Glutamatergic neuron (in vitro differentiated cells): ENCODE measurements around the gene NEK5. TPM values are rescaled to one million over a fixed set of nuclear protein-coding genes. Genes with fewer than 3 reads are reported as not detected.

ENCODE experiments used
- DNase-seq: peaks from one replicate; pipeline ENCODE4 v3.0.0; 2022
- H3K27ac Mint-ChIP-seq: one replicate; pipeline ENCODE4 v1.8.0; 2020; ENCODE audit warnings: mild to moderate bottlenecking, mixed read lengths, inconsistent platforms; ENCODE audit not compliant: unreplicated experiment
- H3K27me3 Mint-ChIP-seq: one replicate; pipeline ENCODE4 v1.8.0; 2020; ENCODE audit warnings: mild to moderate bottlenecking, moderate library complexity, mixed read lengths, inconsistent platforms; ENCODE audit not compliant: unreplicated experiment
- H3K36me3 Mint-ChIP-seq: one replicate; pipeline ENCODE4 v1.8.0; 2020; ENCODE audit warnings: mild to moderate bottlenecking, mixed read lengths, inconsistent platforms; ENCODE audit not compliant: unreplicated experiment
- H3K4me1 Mint-ChIP-seq: one replicate; pipeline ENCODE4 v1.8.0; 2020; ENCODE audit warnings: mild to moderate bottlenecking, low read depth, mixed read lengths, inconsistent platforms; ENCODE audit not compliant: unreplicated experiment
- H3K4me3 Mint-ChIP-seq: one replicate; pipeline ENCODE4 v1.8.0; 2020; ENCODE audit warnings: mild to moderate bottlenecking, mixed read lengths, inconsistent platforms; ENCODE audit not compliant: unreplicated experiment
- H3K9me3 Mint-ChIP-seq: one replicate; pipeline ENCODE4 v1.8.0; 2020; ENCODE audit warnings: mild to moderate bottlenecking, moderate library complexity, mixed read lengths, inconsistent platforms; ENCODE audit not compliant: unreplicated experiment
- total RNA-seq: library from RNA; stranded (reverse); fragmentation: NEBNext Ultra II Directional; extraction: Animal tissue kit (Norgen Biotek cat#: 25700); gene quantifications from one replicate; pipeline ENCODE4 v1.2.1, GENCODE V29; 2021; ENCODE audit not compliant: unreplicated experiment
- TF ChIP-seq, protein P1 (sequence below): fragments of 200-600 bp; sonication (generic); IDR thresholded peaks from one replicate; pipeline ENCODE4 v1.5.0; 2021; ENCODE audit not compliant: partially characterized antibody, unreplicated experiment

The NEK5 gene
- total RNA-seq, 1 donor from 2014 or later = not detected

DNA sequence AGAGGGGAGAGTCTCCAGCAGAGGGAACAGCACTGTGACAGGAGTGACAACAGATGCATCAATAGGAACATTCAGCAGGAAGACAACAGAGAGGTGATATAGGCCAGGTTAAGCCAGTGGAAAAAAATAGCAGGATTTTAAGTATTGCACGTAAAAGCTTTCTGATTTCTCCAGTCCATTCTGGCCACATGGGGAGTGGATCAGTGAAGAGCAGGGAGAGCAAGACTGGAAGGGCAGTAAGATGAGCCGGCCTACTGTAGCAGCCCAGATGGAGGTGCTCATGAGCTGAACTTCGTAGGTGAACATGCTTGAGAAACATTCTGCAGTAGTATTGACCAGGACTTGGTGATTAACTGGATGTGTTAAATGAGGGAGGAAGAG, 102.6 kb downstream of the NEK5 start:
- Mint-ChIP-seq H3K9me3 (peaks cover 18% of the 10 kb centered on the region), H3K4me1 (no peaks in the 10 kb centered on the region), H3K27ac (no peak overlapping the region), H3K27me3 (peaks cover 3% of the 10 kb centered on the region), H3K36me3 (peaks cover 55% of the 10 kb centered on the region), H3K4me3 (no peak overlapping the region)
- DNase-seq = no peak
- TF ChIP-seq, protein P1, sequence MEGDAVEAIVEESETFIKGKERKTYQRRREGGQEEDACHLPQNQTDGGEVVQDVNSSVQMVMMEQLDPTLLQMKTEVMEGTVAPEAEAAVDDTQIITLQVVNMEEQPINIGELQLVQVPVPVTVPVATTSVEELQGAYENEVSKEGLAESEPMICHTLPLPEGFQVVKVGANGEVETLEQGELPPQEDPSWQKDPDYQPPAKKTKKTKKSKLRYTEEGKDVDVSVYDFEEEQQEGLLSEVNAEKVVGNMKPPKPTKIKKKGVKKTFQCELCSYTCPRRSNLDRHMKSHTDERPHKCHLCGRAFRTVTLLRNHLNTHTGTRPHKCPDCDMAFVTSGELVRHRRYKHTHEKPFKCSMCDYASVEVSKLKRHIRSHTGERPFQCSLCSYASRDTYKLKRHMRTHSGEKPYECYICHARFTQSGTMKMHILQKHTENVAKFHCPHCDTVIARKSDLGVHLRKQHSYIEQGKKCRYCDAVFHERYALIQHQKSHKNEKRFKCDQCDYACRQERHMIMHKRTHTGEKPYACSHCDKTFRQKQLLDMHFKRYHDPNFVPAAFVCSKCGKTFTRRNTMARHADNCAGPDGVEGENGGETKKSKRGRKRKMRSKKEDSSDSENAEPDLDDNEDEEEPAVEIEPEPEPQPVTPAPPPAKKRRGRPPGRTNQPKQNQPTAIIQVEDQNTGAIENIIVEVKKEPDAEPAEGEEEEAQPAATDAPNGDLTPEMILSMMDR = no peak

DNA sequence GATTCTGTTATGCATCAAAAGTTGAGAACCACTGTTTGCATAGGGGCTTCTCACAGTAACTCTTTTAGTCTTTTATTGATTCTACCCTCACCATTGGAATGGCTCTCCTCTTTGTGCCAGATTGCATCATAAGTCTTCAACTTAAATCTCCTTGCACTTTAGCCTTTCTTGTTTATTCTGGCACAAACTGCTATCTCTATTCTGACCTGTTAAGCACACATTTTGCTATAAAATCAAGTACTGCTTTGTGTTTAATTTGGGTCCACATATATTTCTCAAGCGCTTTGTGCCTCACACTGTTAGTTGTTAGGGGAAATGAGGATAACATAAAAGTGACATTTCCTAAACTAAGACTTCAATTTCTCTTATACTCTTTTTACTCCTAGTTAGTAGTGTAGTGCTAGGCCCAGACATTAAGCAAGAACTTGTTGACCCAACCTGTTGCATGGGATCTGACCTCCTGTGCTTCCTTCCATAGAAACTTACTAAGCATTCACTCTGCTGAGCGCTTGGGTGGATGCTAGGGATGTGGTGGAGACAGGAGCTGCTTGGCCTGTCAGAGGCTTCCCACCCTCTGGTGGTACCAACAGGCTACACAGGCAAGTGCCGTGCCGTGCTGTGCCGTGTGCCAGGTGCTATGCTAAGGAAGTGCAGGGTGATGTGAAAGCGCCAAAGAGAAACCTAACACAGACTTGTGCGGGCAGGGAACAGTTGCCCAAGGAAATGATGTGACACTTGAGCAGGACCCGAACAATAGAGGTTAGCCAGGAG, 103.2 kb downstream of the NEK5 start:
- H3K36me3 Mint-ChIP-seq = peaks cover 55% of the 10 kb centered on the region
- no peak for DNase-seq
- no peak overlapping the region for H3K27ac Mint-ChIP-seq
- TF ChIP-seq, protein P1 = no peak
- no peaks in the 10 kb centered on the region for H3K4me1 Mint-ChIP-seq
- H3K27me3 Mint-ChIP-seq = peaks cover 3% of the 10 kb centered on the region
- peaks cover 18% of the 10 kb centered on the region for H3K9me3 Mint-ChIP-seq
- H3K4me3 Mint-ChIP-seq = no peak overlapping the region

DNA sequence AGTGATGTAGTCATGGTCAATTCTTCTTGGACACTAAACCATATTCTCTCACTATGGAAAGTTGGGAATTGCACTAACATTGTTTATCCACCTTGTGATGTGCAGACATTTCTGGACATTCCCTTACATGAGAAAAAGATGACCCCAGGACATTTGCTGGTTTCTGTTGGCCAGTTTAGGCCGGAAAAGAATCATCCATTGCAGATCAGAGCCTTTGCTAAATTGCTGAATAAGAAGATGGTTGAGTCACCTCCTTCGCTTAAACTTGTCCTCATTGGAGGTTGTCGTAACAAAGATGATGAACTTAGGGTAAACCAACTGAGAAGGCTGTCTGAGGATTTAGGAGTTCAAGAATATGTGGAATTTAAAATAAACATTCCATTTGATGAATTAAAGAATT, 104.4 kb downstream of the NEK5 start, which contains the start of gene UTP14C:
UTP14C (plus strand) TSS at position 211 of the 400 bp plus-strand sequence. CDS start 4,114 bp downstream, outside the sequence.
- Mint-ChIP-seq H3K27me3 (peaks cover 3% of the 10 kb centered on the region), H3K27ac (no peak within 1 kb of the TSS), H3K4me1 (no peaks in the 10 kb centered on the region), H3K4me3 (no peak within 1 kb of the TSS), H3K9me3 (peaks cover 15% of the 10 kb centered on the region), H3K36me3 (peaks cover 43% of the 10 kb centered on the region)
- DNase-seq = no peak
- TF ChIP-seq, protein P1 = no peak

DNA sequence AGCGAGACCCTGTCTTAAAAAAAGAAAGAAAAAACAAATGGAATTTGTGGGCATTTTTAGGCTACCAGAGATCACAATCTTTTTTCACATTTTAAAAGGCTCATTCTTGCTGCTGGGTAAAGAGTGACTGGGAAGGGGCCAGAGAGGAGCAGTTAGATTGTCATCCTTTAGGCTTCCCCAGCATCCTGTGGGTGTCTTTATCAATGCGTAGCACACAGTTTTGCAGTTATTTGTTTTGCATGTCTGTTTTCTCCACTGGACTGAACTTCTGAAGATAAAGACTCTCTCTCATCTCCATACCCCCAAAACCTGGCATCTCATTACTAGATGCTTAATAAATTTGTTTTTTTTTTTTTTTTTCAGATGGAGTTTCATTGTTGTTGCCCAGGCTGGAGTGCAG, 106.5 kb downstream of the NEK5 start:
- Mint-ChIP-seq H3K36me3 (peaks cover 26% of the 10 kb centered on the region), H3K4me1 (no peaks in the 10 kb centered on the region), H3K27ac (no peak overlapping the region), H3K4me3 (no peak overlapping the region), H3K27me3 (peaks cover 1% of the 10 kb centered on the region), H3K9me3 (peaks cover 4% of the 10 kb centered on the region)
- no peak for DNase-seq
- TF ChIP-seq, protein P1 = no peak

DNA sequence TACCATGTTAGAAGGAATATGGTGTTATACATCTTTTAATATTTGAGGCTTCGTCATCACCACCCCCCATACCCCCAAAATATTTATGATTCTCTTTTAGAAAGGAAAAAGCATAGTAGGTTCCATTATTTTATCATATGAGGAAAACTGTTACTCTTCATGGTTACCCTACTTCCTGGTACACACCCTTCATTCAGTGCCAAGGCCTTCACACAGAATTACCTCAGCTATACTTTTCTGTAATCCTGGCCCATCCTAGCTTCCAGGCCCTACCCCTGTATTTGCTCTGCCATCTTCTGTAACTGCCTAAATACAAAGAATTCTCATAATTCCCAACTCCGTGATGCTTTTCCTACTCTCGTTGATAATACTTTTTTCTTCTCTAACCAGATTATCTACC, 108.7 kb downstream of the NEK5 start:
- Mint-ChIP-seq H3K4me1 (no peaks in the 10 kb centered on the region), H3K27me3 (no peaks in the 10 kb centered on the region), H3K9me3 (no peaks in the 10 kb centered on the region), H3K4me3 (no peak overlapping the region), H3K36me3 (peaks cover 12% of the 10 kb centered on the region), H3K27ac (no peak overlapping the region)
- TF ChIP-seq, protein P1 = no peak
- no peak for DNase-seq
